Measurements from ENCODE around the gene PNPLA3.

DNA sequence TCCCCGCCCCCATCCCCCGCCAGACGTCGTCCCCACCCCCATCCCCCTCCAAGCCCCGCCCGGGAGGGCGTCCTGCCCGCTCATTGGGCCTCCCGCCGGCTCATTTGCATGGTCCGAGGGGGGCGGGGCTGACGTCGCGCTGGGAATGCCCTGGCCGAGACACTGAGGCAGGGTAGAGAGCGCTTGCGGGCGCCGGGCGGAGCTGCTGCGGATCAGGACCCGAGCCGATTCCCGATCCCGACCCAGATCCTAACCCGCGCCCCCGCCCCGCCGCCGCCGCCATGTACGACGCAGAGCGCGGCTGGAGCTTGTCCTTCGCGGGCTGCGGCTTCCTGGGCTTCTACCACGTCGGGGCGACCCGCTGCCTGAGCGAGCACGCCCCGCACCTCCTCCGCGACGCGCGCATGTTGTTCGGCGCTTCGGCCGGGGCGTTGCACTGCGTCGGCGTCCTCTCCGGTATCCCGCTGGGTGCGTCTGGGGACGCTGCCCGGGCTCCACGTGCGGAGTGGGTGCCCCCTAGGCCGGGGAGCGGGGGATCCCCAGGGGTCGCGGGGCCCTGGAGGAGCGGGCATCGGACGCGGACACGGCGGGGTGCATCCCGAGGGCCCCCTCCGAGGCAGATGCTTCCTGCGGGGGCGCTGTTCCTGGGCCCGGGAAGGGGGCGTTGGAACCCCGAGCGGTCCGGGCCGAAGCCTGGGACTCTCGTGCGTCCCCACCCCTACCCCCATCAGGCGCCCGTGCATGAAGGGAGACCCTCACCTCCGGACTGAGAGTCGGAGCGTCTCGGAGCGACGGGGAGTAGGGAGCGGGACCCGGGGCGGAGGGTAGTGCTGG, at the start of gene PNPLA3:
- TF ChIP-seq, protein P1, sequence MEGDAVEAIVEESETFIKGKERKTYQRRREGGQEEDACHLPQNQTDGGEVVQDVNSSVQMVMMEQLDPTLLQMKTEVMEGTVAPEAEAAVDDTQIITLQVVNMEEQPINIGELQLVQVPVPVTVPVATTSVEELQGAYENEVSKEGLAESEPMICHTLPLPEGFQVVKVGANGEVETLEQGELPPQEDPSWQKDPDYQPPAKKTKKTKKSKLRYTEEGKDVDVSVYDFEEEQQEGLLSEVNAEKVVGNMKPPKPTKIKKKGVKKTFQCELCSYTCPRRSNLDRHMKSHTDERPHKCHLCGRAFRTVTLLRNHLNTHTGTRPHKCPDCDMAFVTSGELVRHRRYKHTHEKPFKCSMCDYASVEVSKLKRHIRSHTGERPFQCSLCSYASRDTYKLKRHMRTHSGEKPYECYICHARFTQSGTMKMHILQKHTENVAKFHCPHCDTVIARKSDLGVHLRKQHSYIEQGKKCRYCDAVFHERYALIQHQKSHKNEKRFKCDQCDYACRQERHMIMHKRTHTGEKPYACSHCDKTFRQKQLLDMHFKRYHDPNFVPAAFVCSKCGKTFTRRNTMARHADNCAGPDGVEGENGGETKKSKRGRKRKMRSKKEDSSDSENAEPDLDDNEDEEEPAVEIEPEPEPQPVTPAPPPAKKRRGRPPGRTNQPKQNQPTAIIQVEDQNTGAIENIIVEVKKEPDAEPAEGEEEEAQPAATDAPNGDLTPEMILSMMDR (IDR thresholded peaks at IDR 0.05) = no peak
- TF ChIP-seq POLR2A (IDR thresholded peaks at IDR 0.05) = no peak

All from testis (tissue), 2 donors.